ENCODE results near the gene CBLC.

Gene CBLC

GRCh38 chr19:44746946-44747738 lies 30.5 kb upstream of the CBLC start:
- no CpG with 5 or more reads among the region's 34 CpGs for WGBS, 2 donors (ENCODE audit: extremely low coverage in 2 of 2, insufficient read length in 2 of 2, insufficient replicate concordance in 1 of 2)
- Histone ChIP-seq H4K91ac (ENCODE audit: low read depth, low read length, poor library complexity) (no peak overlapping the region), H3K14ac (ENCODE audit: low read length) (no peak overlapping the region), H3K36me3 (replicated peaks in 1 of 2; ENCODE audit: control insufficient read depth in 2 of 2, insufficient read depth in 2 of 2, low read length in 2 of 2) (no peaks in the 10 kb centered on the region), H3K4ac (ENCODE audit: low read length) (no peak overlapping the region), H3K23ac (ENCODE audit: low read depth, low read length, poor library complexity) (peak overlapping the region; percentile 56), H3K4me3 (ENCODE audit: low read length in 2 of 2) (peak overlapping the region; percentile 33 to 45), H2AFZ (ENCODE audit: low read length) (peak overlapping the region; percentile 90), H3K27me3 (ENCODE audit: control insufficient read depth in 3 of 3, insufficient read depth in 3 of 3, low read depth in 1 of 3, low read length in 3 of 3) (peaks cover 9 to 55% (median 22%) of the 10 kb centered on the region in 3 experiments), H2BK120ac (ENCODE audit: low read depth, low read length) (peak overlapping the region; percentile 74), H2BK5ac (ENCODE audit: low read length) (no peak overlapping the region), H4K8ac (ENCODE audit: low read depth, low read length) (no peak overlapping the region), H3K79me1 (ENCODE audit: low read depth, low read length) (no peaks in the 10 kb centered on the region), H2AK5ac (ENCODE audit: low read depth, low read length) (peak overlapping the region; percentile 87), H2BK15ac (ENCODE audit: low read length) (no peak overlapping the region), H3K27ac (replicated peaks; ENCODE audit: low read length) (no peak overlapping the region), H3K9ac (ENCODE audit: low read depth, low read length, poor library complexity) (no peak overlapping the region), H3K4me2 (ENCODE audit: insufficient read depth, low read length, poor library complexity, severe bottlenecking) (peak overlapping the region; percentile 71), H3K4me1 (ENCODE audit: control insufficient read depth in 2 of 2, insufficient read depth in 1 of 2, low read depth in 1 of 2, low read length in 2 of 2) (peaks cover 7 to 10% of the 10 kb centered on the region in 2 donors), H3K18ac (ENCODE audit: low read length) (peak overlapping the region; percentile 79), H2BK12ac (ENCODE audit: low read length) (peak overlapping the region; percentile 75), H3K9me3 (replicated peaks in 1 of 2; ENCODE audit: control insufficient read depth in 2 of 2, insufficient read depth in 1 of 2, low read depth in 1 of 2, low read length in 2 of 2) (peaks cover 0 to 1% of the 10 kb centered on the region in 2 donors)
- DNase-seq (ENCODE audit: low spot score): peak; percentile 61

- no peak overlapping the region for H4K91ac ChIP-seq (ENCODE audit: low read depth, low read length, poor library complexity)
- peak overlapping the region; percentile 90 for H2AFZ ChIP-seq (ENCODE audit: low read length)
- no peaks in the 10 kb centered on the region for H3K36me3 ChIP-seq (replicated peaks in 1 of 2; ENCODE audit: control insufficient read depth in 2 of 2, insufficient read depth in 2 of 2, low read length in 2 of 2)
- H3K9me3 ChIP-seq (replicated peaks in 1 of 2; ENCODE audit: control insufficient read depth in 2 of 2, insufficient read depth in 1 of 2, low read depth in 1 of 2, low read length in 2 of 2): peaks cover 0 to 1% of the 10 kb centered on the region in 2 donors
- peak overlapping the region; percentile 71 for H3K4me2 ChIP-seq (ENCODE audit: insufficient read depth, low read length, poor library complexity, severe bottlenecking)
- H2BK12ac ChIP-seq (ENCODE audit: low read length): peak overlapping the region; percentile 49
- peak overlapping the region; percentile 87 for H2AK5ac ChIP-seq (ENCODE audit: low read depth, low read length)
- H3K23ac ChIP-seq (ENCODE audit: low read depth, low read length, poor library complexity): peak overlapping the region; percentile 80
- H3K27me3 ChIP-seq (ENCODE audit: control insufficient read depth in 3 of 3, insufficient read depth in 3 of 3, low read depth in 1 of 3, low read length in 3 of 3): peaks cover 11 to 60% (median 22%) of the 10 kb centered on the region in 3 experiments
- H3K4me3 ChIP-seq (ENCODE audit: low read length in 2 of 2): peak overlapping the region; percentile 33 to 45
- no peak overlapping the region for H2BK5ac ChIP-seq (ENCODE audit: low read length)
- no peak overlapping the region for H3K27ac ChIP-seq (replicated peaks; ENCODE audit: low read length)
- no peak overlapping the region for H4K8ac ChIP-seq (ENCODE audit: low read depth, low read length)
- no CpG with 5 or more reads among the region's 26 CpGs for WGBS, 2 donors (ENCODE audit: extremely low coverage in 2 of 2, insufficient read length in 2 of 2, insufficient replicate concordance in 1 of 2)
- H3K79me1 ChIP-seq (ENCODE audit: low read depth, low read length): no peaks in the 10 kb centered on the region
- H3K9ac ChIP-seq (ENCODE audit: low read depth, low read length, poor library complexity): no peak overlapping the region
- no peak overlapping the region for H3K4ac ChIP-seq (ENCODE audit: low read length)
- peak overlapping the region; percentile 38 for H2BK15ac ChIP-seq (ENCODE audit: low read length)
- DNase-seq (ENCODE audit: low spot score): no peak
- H3K14ac ChIP-seq (ENCODE audit: low read length): peak overlapping the region; percentile 43
- peaks cover 5 to 13% of the 10 kb centered on the region in 2 donors for H3K4me1 ChIP-seq (ENCODE audit: control insufficient read depth in 2 of 2, insufficient read depth in 1 of 2, low read depth in 1 of 2, low read length in 2 of 2)
- H3K18ac ChIP-seq (ENCODE audit: low read length): peak overlapping the region; percentile 79
- H2BK120ac ChIP-seq (ENCODE audit: low read depth, low read length): no peak overlapping the region
These were observed 29.8 kb upstream of the CBLC start for GRCh38 chr19:44747739-44748425.

- H2BK12ac ChIP-seq (ENCODE audit: low read length): peak within 1 kb of the TSS; percentile 49
- H3K79me1 ChIP-seq (ENCODE audit: low read depth, low read length): no peaks in the 10 kb centered on the region
- H2AK5ac ChIP-seq (ENCODE audit: low read depth, low read length): peak within 1 kb of the TSS; percentile 87
- DNase-seq (ENCODE audit: low spot score): no peak
- H2BK15ac ChIP-seq (ENCODE audit: low read length): peak within 1 kb of the TSS; percentile 69
- H3K9ac ChIP-seq (ENCODE audit: low read depth, low read length, poor library complexity): no peak within 1 kb of the TSS
- H3K36me3 ChIP-seq (replicated peaks in 1 of 2; ENCODE audit: control insufficient read depth in 2 of 2, insufficient read depth in 2 of 2, low read length in 2 of 2): no peaks in the 10 kb centered on the region
- H3K4me2 ChIP-seq (ENCODE audit: insufficient read depth, low read length, poor library complexity, severe bottlenecking): peak within 1 kb of the TSS; percentile 79
- peak within 1 kb of the TSS; percentile 90 for H2AFZ ChIP-seq (ENCODE audit: low read length)
- H3K18ac ChIP-seq (ENCODE audit: low read length): peak within 1 kb of the TSS; percentile 88
- H4K8ac ChIP-seq (ENCODE audit: low read depth, low read length): no peak within 1 kb of the TSS
- peaks cover 7 to 17% of the 10 kb centered on the region in 2 donors for H3K4me1 ChIP-seq (ENCODE audit: control insufficient read depth in 2 of 2, insufficient read depth in 1 of 2, low read depth in 1 of 2, low read length in 2 of 2)
- peaks cover 11 to 67% (median 22%) of the 10 kb centered on the region in 3 experiments for H3K27me3 ChIP-seq (ENCODE audit: control insufficient read depth in 3 of 3, insufficient read depth in 3 of 3, low read depth in 1 of 3, low read length in 3 of 3)
- H3K4ac ChIP-seq (ENCODE audit: low read length): no peak within 1 kb of the TSS
- peak within 1 kb of the TSS; percentile 80 for H3K23ac ChIP-seq (ENCODE audit: low read depth, low read length, poor library complexity)
- no peak within 1 kb of the TSS for H3K27ac ChIP-seq (replicated peaks; ENCODE audit: low read length)
- no peak within 1 kb of the TSS for H4K91ac ChIP-seq (ENCODE audit: low read depth, low read length, poor library complexity)
- H3K4me3 ChIP-seq (ENCODE audit: low read length in 2 of 2): peak within 1 kb of the TSS; percentile 45 to 71
- H3K14ac ChIP-seq (ENCODE audit: low read length): peak within 1 kb of the TSS; percentile 43
- no CpG with 5 or more reads among the region's 88 CpGs for WGBS, 2 donors (ENCODE audit: extremely low coverage in 2 of 2, insufficient read length in 2 of 2, insufficient replicate concordance in 1 of 2)
- H3K9me3 ChIP-seq (replicated peaks in 1 of 2; ENCODE audit: control insufficient read depth in 2 of 2, insufficient read depth in 1 of 2, low read depth in 1 of 2, low read length in 2 of 2): peaks cover 0 to 1% of the 10 kb centered on the region in 2 donors
- H2BK120ac ChIP-seq (ENCODE audit: low read depth, low read length): no peak within 1 kb of the TSS
- H2BK5ac ChIP-seq (ENCODE audit: low read length): no peak within 1 kb of the TSS
These were observed 29.1 kb upstream of the CBLC start, which contains the start of gene BCL3 for GRCh38 chr19:44748426-44749254. Gene BCL3 (plus strand): TSS chr19:44748708. CDS start chr19:44748791, 83 bp downstream.
